ENCODE data around the gene POLA1.

- TF ChIP-seq POLR2A (IDR thresholded peaks at IDR 0.05) (no peak), CTCF (IDR thresholded peaks at IDR 0.05) (no peak)
Measured at GRCh38 chrX:25023908-25024307, 330.2 kb downstream of the POLA1 start.
